Neural cell (in vitro differentiated cells): ENCODE results near the gene CDH3.

Source experiments
- CTCF ChIP-seq: fragments of 450-650 bp; IDR thresholded peaks from 2 replicates; pipeline ENCODE4 v1.5.1; 2014; ENCODE audit warnings: antibody characterized with exemption, mild to moderate bottlenecking, moderate library complexity; ENCODE audit not compliant: poor library complexity, severe bottlenecking
- EP300 ChIP-seq: fragments of 450-650 bp; conservative IDR thresholded peaks from 2 replicates; pipeline ENCODE4 v1.6.1; 2014; ENCODE audit warnings: antibody characterized with exemption, mild to moderate bottlenecking, moderate library complexity; ENCODE audit not compliant: poor library complexity, severe bottlenecking
- EZH2 ChIP-seq: fragments of 200-600, 300-800 bp; shearing (Covaris generic), sonication (generic); IDR thresholded peaks from 2 replicates; pipeline ENCODE4 v1.6.1; 2014; ENCODE audit warnings: antibody characterized with exemption, low read length, borderline replicate concordance, mild to moderate bottlenecking; ENCODE audit not compliant: insufficient read depth, poor library complexity, severe bottlenecking
- MXI1 ChIP-seq: fragments of 450-650 bp; conservative IDR thresholded peaks from 2 replicates; pipeline ENCODE4 v1.6.1; 2014; ENCODE audit warnings: antibody characterized with exemption, mild to moderate bottlenecking; ENCODE audit not compliant: poor library complexity, severe bottlenecking
- POLR2AphosphoS5 ChIP-seq: IDR thresholded peaks from 2 replicates; pipeline ENCODE4 v1.6.1; 2012
- RAD21 ChIP-seq: fragments of 450-650 bp; conservative IDR thresholded peaks from 2 replicates; pipeline ENCODE4 v1.6.1; 2014; ENCODE audit warnings: antibody characterized with exemption, mild to moderate bottlenecking, moderate library complexity
- SMC3 ChIP-seq: fragments of 450-650 bp; conservative IDR thresholded peaks from 2 replicates; pipeline ENCODE4 v1.6.1; 2014; ENCODE audit warnings: antibody characterized with exemption, mild to moderate bottlenecking, moderate library complexity; ENCODE audit not compliant: poor library complexity
- TAF1 ChIP-seq: IDR thresholded peaks from 2 replicates; pipeline ENCODE4 v1.6.1; 2012; ENCODE audit warnings: low read depth

GRCh38 chr16:68658974-68659360 lies 13.9 kb downstream of the CDH3 start:
- no peak for TF ChIP-seq EP300
- no peak for TF ChIP-seq RAD21
- TF ChIP-seq CTCF = no peak
- no peak for TF ChIP-seq EZH2
- TF ChIP-seq TAF1 = no peak
- TF ChIP-seq MXI1 = no peak
- TF ChIP-seq POLR2AphosphoS5 = no peak
- TF ChIP-seq SMC3 = no peak
